Lung (tissue), 12 donors: ENCODE measurements around the gene NAV2. TPM values are rescaled to one million over a fixed set of nuclear protein-coding genes. Genes with fewer than 3 reads are reported as not detected.

Experiments
- ATAC-seq: fragments of 200-7000 bp; cut with Tn5 transposase; one replicate; pipeline ENCODE4 v1.9.1; 2020; ENCODE audit warnings: moderate number of reproducible peaks; ENCODE audit not compliant: insufficient read depth, low FRiP score
- DNase-seq, 3 donors: peaks; one replicate each; pipeline ENCODE4 v3.0.0-alpha.2; 2013 to 2017
- H3K27ac ChIP-seq, 2 donors: one replicate each; pipeline ENCODE4 v1.5.1; 2013; ENCODE audit warnings: mild to moderate bottlenecking in 2 of 2, moderate library complexity in 2 of 2, control low read depth in 1 of 2, inconsistent platforms in 1 of 2, low read depth in 1 of 2, low read length in 1 of 2
- H3K27me3 ChIP-seq, 3 donors: one replicate each; pipeline ENCODE4 v1.5.1; 2013; ENCODE audit warnings: low read length in 2 of 3; ENCODE audit not compliant: control insufficient read depth in 3 of 3, insufficient read depth in 3 of 3
- H3K36me3 ChIP-seq, 4 donors: one replicate each; pipeline ENCODE4 v1.5.1; 2013; ENCODE audit warnings: low read length in 4 of 4, mild to moderate bottlenecking in 1 of 4, moderate library complexity in 1 of 4; ENCODE audit not compliant: control insufficient read depth in 4 of 4, insufficient read depth in 4 of 4
- H3K4me1 ChIP-seq, 5 donors: one replicate each; pipeline ENCODE4 v1.5.1; 2013; ENCODE audit warnings: low read length in 5 of 5, mild to moderate bottlenecking in 2 of 5, moderate library complexity in 1 of 5; ENCODE audit not compliant: control insufficient read depth in 5 of 5, insufficient read depth in 5 of 5
- H3K4me3 ChIP-seq: one replicate; pipeline ENCODE4 v1.5.1; 2013; ENCODE audit warnings: mild to moderate bottlenecking, control low read depth, moderate library complexity
- H3K9ac ChIP-seq, 2 donors: one replicate each; pipeline ENCODE4 v1.5.1; 2013; ENCODE audit warnings: low read length in 2 of 2, control low read depth in 1 of 2; ENCODE audit not compliant: insufficient read depth in 1 of 2
- H3K9me3 ChIP-seq, 4 donors: one replicate each; pipeline ENCODE4 v1.5.1; 2013; ENCODE audit warnings: low read length in 3 of 4, mild to moderate bottlenecking in 1 of 4, moderate library complexity in 1 of 4; ENCODE audit not compliant: control insufficient read depth in 4 of 4, insufficient read depth in 3 of 4
- WGBS, 2 donors: extraction: QIAGEN DNeasy Blood & Tissue Kit; methylation state at CpG; one replicate each; pipeline ENCODE4 v1.1.7; 2013; 5-methylcytosine and 5-hydroxymethylcytosine counted together
- polyA plus RNA-seq, 2 donors: library from polyadenylated mRNA; stranded (reverse); fragments of 200-250 nt; gene quantifications; one replicate each; pipeline ENCODE4 v1.2.1, GENCODE V29; 2013
- total RNA-seq, 2 donors: library from RNA; depleted of rRNA in 1 of 2; stranded (reverse); fragments of >200 nt in 1 of 2; gene quantifications; one replicate each; pipeline ENCODE4 v1.2.1, GENCODE V29; 2014 to 2021
- TF ChIP-seq, protein P1 (sequence below): IDR thresholded peaks from 2 replicates; pipeline ENCODE4 v1.5.1; 2012; ENCODE audit warnings: mild to moderate bottlenecking; ENCODE audit errors: control extremely low read depth, extremely low read depth
- donor health status: control.
- donor health status: control.
- donor health status: Bipolar disorder and iron deficiency.
- donor health status: healthy.
- donor health status: DM: yes; HTN: yes; CAD: no.

The NAV2 gene
- total and polyA plus RNA-seq, 4 donors = 6.8 to 47.9 (median 20.2) TPM

DNA sequence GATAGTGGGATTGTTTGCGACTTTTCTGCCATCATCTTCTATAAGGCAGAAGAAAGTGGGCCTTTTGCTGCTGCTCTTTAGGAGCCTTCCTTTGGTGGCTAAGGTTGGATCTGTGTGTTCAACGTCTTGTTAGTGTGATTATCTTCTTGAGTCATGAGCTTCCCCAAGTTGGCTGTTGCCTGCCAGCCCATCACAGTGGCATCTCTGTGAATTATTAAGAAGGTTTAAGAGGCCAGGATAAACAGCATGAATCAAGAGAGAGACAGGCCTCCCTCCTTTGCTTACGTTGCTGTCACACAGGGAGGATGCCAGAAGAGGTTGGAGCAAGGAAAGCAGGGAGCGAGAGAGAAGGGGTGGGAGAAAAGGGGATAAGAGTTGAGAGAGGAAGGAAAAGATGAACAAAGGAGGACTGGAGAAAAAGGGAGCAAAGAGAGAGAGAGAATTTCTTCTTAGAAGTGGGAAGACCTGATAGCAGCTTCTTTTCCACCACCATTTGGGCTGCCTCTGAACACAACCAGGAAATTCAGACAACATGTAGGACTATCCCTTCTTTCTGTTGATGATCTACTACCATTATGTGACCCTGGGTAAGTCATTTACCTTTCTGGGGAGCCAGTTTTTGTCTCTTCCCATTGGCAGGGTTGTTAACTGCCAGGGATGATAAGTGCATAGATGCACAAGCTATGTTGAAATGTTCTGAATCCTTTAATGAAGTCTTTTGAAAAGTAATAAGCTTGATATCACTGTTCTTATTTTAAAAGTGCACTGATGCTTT is 126.5 kb downstream of the NAV2 start:
- DNase-seq (no peak), ATAC-seq (no peak)
- TF ChIP-seq, protein P1, sequence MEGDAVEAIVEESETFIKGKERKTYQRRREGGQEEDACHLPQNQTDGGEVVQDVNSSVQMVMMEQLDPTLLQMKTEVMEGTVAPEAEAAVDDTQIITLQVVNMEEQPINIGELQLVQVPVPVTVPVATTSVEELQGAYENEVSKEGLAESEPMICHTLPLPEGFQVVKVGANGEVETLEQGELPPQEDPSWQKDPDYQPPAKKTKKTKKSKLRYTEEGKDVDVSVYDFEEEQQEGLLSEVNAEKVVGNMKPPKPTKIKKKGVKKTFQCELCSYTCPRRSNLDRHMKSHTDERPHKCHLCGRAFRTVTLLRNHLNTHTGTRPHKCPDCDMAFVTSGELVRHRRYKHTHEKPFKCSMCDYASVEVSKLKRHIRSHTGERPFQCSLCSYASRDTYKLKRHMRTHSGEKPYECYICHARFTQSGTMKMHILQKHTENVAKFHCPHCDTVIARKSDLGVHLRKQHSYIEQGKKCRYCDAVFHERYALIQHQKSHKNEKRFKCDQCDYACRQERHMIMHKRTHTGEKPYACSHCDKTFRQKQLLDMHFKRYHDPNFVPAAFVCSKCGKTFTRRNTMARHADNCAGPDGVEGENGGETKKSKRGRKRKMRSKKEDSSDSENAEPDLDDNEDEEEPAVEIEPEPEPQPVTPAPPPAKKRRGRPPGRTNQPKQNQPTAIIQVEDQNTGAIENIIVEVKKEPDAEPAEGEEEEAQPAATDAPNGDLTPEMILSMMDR = no peak
- Histone ChIP-seq H3K4me1 (peaks cover 0 to 11% (median 0%) of the 10 kb centered on the region in 5 donors), H3K27ac (no peak overlapping the region), H3K4me3 (no peak overlapping the region), H3K9ac (no peak overlapping the region), H3K27me3 (no peaks in the 10 kb centered on the region), H3K36me3 (peaks cover 0 to 10% (median 2%) of the 10 kb centered on the region in 4 donors), H3K9me3 (no peaks in the 10 kb centered on the region)
- WGBS, 2 donors = 88 to 96% methylated on average over 4 of the region's 4 CpGs

DNA sequence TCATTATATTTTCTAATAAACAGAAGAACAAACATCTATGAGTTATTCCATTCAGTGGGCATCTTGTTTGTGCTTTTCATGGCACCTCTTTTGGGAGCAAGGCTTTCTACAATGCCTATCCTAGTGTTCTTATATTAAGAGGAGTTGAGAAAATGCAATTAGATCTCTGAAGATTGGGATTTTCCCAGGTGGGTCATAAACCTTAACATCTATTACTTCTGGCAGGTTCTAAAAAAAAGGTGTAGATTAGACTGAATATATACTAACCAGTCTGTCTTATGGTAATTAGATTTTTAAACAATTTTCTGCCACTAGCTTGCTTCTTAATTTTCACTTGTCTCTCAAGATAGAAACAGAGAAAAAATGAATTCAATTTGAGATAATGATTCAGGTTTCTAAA is 128.3 kb downstream of the NAV2 start:
- H3K36me3 ChIP-seq = peaks cover 0 to 5% (median 0%) of the 10 kb centered on the region in 4 donors
- no peak for DNase-seq
- H3K9me3 ChIP-seq = no peaks in the 10 kb centered on the region
- ATAC-seq = no peak
- no peak overlapping the region for H3K9ac ChIP-seq
- H3K4me1 ChIP-seq = peaks cover 0 to 15% (median 0%) of the 10 kb centered on the region in 5 donors
- no peak overlapping the region for H3K4me3 ChIP-seq
- TF ChIP-seq, protein P1 = no peak
- H3K27me3 ChIP-seq = no peaks in the 10 kb centered on the region
- no peak overlapping the region for H3K27ac ChIP-seq

DNA sequence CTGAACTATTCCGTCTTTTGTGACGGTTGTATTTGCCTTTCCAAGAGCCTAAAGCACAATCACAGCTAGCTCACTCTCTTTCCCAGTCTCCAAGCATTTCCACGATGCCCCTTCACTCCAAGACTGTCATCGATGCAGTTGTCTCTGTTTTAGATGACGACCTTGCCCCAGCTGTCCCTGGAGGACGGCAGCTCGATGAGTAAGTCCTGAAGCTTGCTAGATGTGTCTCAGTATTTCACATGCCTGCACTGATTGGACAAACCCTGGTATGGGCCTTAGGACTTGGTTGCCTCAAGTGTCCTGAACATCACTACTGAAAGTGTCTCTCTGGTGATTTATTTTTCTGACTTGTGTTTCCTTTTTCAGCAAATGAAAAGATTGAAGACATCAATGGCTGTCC is 129.9 kb downstream of the NAV2 start:
- TF ChIP-seq, protein P1 = no peak
- no peaks in the 10 kb centered on the region for H3K36me3 ChIP-seq
- ATAC-seq = no peak
- no peak overlapping the region for H3K27ac ChIP-seq
- peaks cover 0 to 19% (median 0%) of the 10 kb centered on the region in 5 donors for H3K4me1 ChIP-seq
- no peak overlapping the region for H3K9ac ChIP-seq
- 88 to 95% methylated on average over 7 of the region's 7 CpGs for WGBS, 2 donors
- no peaks in the 10 kb centered on the region for H3K27me3 ChIP-seq
- no peaks in the 10 kb centered on the region for H3K9me3 ChIP-seq
- H3K4me3 ChIP-seq = no peak overlapping the region
- no peak for DNase-seq

DNA sequence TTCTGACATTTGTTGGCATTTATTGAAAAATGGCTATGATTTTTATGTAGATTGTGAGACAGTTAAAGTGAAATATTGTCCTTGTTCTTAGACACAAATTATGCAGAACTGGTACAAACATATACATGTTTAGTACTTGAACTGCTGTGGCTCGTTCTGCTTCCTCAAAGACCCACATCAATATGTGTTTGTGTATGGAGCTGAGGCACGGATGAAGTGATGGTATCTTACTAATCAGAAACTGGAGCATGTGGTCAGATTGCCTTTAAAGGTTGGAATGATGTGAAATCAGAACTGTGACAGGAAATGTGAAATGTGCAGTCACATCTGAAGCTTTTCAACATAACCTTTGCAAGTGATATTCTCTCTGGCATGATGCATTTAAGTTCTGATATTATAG is 130.4 kb downstream of the NAV2 start:
- Histone ChIP-seq H3K4me1 (peaks cover 0 to 24% (median 0%) of the 10 kb centered on the region in 5 donors), H3K27me3 (no peaks in the 10 kb centered on the region), H3K9ac (no peak overlapping the region), H3K9me3 (no peaks in the 10 kb centered on the region), H3K36me3 (no peaks in the 10 kb centered on the region), H3K27ac (no peak overlapping the region), H3K4me3 (no peak overlapping the region)
- ATAC-seq (no peak), DNase-seq (no peak)
- WGBS, 2 donors = 65 to 77% methylated on average over 2 of the region's 2 CpGs
- TF ChIP-seq, protein P1 = no peak
